ENCODE data around the gene NBPF11.
A peak's percentile ranks its signal among the peaks of the same experiment; 100 is the strongest.
"Not testable (repeated sequence)": the region's sequence is repeated elsewhere in the genome, so short reads cannot be mapped to it uniquely, and the experiment has no call there.

The NBPF11 gene

GRCh38 chr1:148155494-148156275, 3.6 kb upstream of the NBPF11 start:
- not testable (repeated sequence) for H3K9me3 ChIP-seq (replicated peaks in 1 of 2; ENCODE audit: control insufficient read depth in 2 of 2, insufficient read depth in 1 of 2, low read depth in 1 of 2, low read length in 2 of 2); H3K27me3 ChIP-seq (ENCODE audit: control insufficient read depth in 3 of 3, insufficient read depth in 3 of 3, low read depth in 1 of 3, low read length in 3 of 3); H2BK120ac ChIP-seq (ENCODE audit: low read depth, low read length); H3K4ac ChIP-seq (ENCODE audit: low read length); H3K14ac ChIP-seq (ENCODE audit: low read length); DNase-seq (ENCODE audit: low spot score); H3K9ac ChIP-seq (ENCODE audit: low read depth, low read length, poor library complexity); H2AK5ac ChIP-seq (ENCODE audit: low read depth, low read length); H2BK12ac ChIP-seq (ENCODE audit: low read length); H2BK5ac ChIP-seq (ENCODE audit: low read length); H4K8ac ChIP-seq (ENCODE audit: low read depth, low read length); H3K23ac ChIP-seq (ENCODE audit: low read depth, low read length, poor library complexity); H3K18ac ChIP-seq (ENCODE audit: low read length); H3K27ac ChIP-seq (replicated peaks; ENCODE audit: low read length); H3K79me1 ChIP-seq (ENCODE audit: low read depth, low read length); H3K4me1 ChIP-seq (ENCODE audit: control insufficient read depth in 2 of 2, insufficient read depth in 1 of 2, low read depth in 1 of 2, low read length in 2 of 2); H3K4me3 ChIP-seq (ENCODE audit: low read length in 2 of 2); H3K36me3 ChIP-seq (replicated peaks in 1 of 2; ENCODE audit: control insufficient read depth in 2 of 2, insufficient read depth in 2 of 2, low read length in 2 of 2); H2BK15ac ChIP-seq (ENCODE audit: low read length); H4K91ac ChIP-seq (ENCODE audit: low read depth, low read length, poor library complexity); H3K4me2 ChIP-seq (ENCODE audit: insufficient read depth, low read length, poor library complexity, severe bottlenecking)
- no CpG with 5 or more reads among the region's 7 CpGs for WGBS, 2 donors (ENCODE audit: extremely low coverage in 2 of 2, insufficient read length in 2 of 2, insufficient replicate concordance in 1 of 2)
- H2AFZ ChIP-seq (ENCODE audit: low read length), result peak overlapping the region; percentile 28

- not testable (repeated sequence) for H3K9ac ChIP-seq (ENCODE audit: low read depth, low read length, poor library complexity); H3K4me3 ChIP-seq (ENCODE audit: low read length in 2 of 2); H3K27me3 ChIP-seq (ENCODE audit: control insufficient read depth in 3 of 3, insufficient read depth in 3 of 3, low read depth in 1 of 3, low read length in 3 of 3); H3K4me1 ChIP-seq (ENCODE audit: control insufficient read depth in 2 of 2, insufficient read depth in 1 of 2, low read depth in 1 of 2, low read length in 2 of 2); H3K4ac ChIP-seq (ENCODE audit: low read length); H2BK12ac ChIP-seq (ENCODE audit: low read length); H2BK120ac ChIP-seq (ENCODE audit: low read depth, low read length); H3K4me2 ChIP-seq (ENCODE audit: insufficient read depth, low read length, poor library complexity, severe bottlenecking); H2AFZ ChIP-seq (ENCODE audit: low read length); H3K14ac ChIP-seq (ENCODE audit: low read length); H3K27ac ChIP-seq (replicated peaks; ENCODE audit: low read length); H3K79me1 ChIP-seq (ENCODE audit: low read depth, low read length); H4K91ac ChIP-seq (ENCODE audit: low read depth, low read length, poor library complexity); H3K23ac ChIP-seq (ENCODE audit: low read depth, low read length, poor library complexity); H3K18ac ChIP-seq (ENCODE audit: low read length); H4K8ac ChIP-seq (ENCODE audit: low read depth, low read length); H2BK15ac ChIP-seq (ENCODE audit: low read length); H2AK5ac ChIP-seq (ENCODE audit: low read depth, low read length); H3K9me3 ChIP-seq (replicated peaks in 1 of 2; ENCODE audit: control insufficient read depth in 2 of 2, insufficient read depth in 1 of 2, low read depth in 1 of 2, low read length in 2 of 2); DNase-seq (ENCODE audit: low spot score); H3K36me3 ChIP-seq (replicated peaks in 1 of 2; ENCODE audit: control insufficient read depth in 2 of 2, insufficient read depth in 2 of 2, low read length in 2 of 2); H2BK5ac ChIP-seq (ENCODE audit: low read length)
- no CpG with 5 or more reads among the region's 3 CpGs for WGBS, 2 donors (ENCODE audit: extremely low coverage in 2 of 2, insufficient read length in 2 of 2, insufficient replicate concordance in 1 of 2)
Observed at GRCh38 chr1:148152795-148153194, 714 bp upstream of the NBPF11 start.

- H2BK15ac ChIP-seq (ENCODE audit: low read length); H2AK5ac ChIP-seq (ENCODE audit: low read depth, low read length); H3K79me1 ChIP-seq (ENCODE audit: low read depth, low read length); H3K23ac ChIP-seq (ENCODE audit: low read depth, low read length, poor library complexity); H2BK12ac ChIP-seq (ENCODE audit: low read length); H3K4ac ChIP-seq (ENCODE audit: low read length); H2BK5ac ChIP-seq (ENCODE audit: low read length); H3K36me3 ChIP-seq (replicated peaks in 1 of 2; ENCODE audit: control insufficient read depth in 2 of 2, insufficient read depth in 2 of 2, low read length in 2 of 2); H3K27ac ChIP-seq (replicated peaks; ENCODE audit: low read length); H4K91ac ChIP-seq (ENCODE audit: low read depth, low read length, poor library complexity); H2BK120ac ChIP-seq (ENCODE audit: low read depth, low read length); DNase-seq (ENCODE audit: low spot score); H3K27me3 ChIP-seq (ENCODE audit: control insufficient read depth in 3 of 3, insufficient read depth in 3 of 3, low read depth in 1 of 3, low read length in 3 of 3); H4K8ac ChIP-seq (ENCODE audit: low read depth, low read length); H3K4me1 ChIP-seq (ENCODE audit: control insufficient read depth in 2 of 2, insufficient read depth in 1 of 2, low read depth in 1 of 2, low read length in 2 of 2); H3K14ac ChIP-seq (ENCODE audit: low read length); H3K9me3 ChIP-seq (replicated peaks in 1 of 2; ENCODE audit: control insufficient read depth in 2 of 2, insufficient read depth in 1 of 2, low read depth in 1 of 2, low read length in 2 of 2): not testable (repeated sequence)
- H3K4me3 ChIP-seq (ENCODE audit: low read length in 2 of 2), result peak overlapping the region; percentile 62 to 87
- peak overlapping the region; percentile 77 for H3K9ac ChIP-seq (ENCODE audit: low read depth, low read length, poor library complexity)
- WGBS, 2 donors (ENCODE audit: extremely low coverage in 2 of 2, insufficient read length in 2 of 2, insufficient replicate concordance in 1 of 2), result no CpG with 5 or more reads among the region's 40 CpGs
- H3K4me2 ChIP-seq (ENCODE audit: insufficient read depth, low read length, poor library complexity, severe bottlenecking), result peak overlapping the region; percentile 62
- H2AFZ ChIP-seq (ENCODE audit: low read length), result peak overlapping the region; percentile 91
- H3K18ac ChIP-seq (ENCODE audit: low read length), result peak overlapping the region; percentile 71
Observed at GRCh38 chr1:148151371-148151819, 686 bp downstream of the NBPF11 start.

- WGBS, 2 donors (ENCODE audit: extremely low coverage in 2 of 2, insufficient read length in 2 of 2, insufficient replicate concordance in 1 of 2), result no CpG with 5 or more reads among the region's 13 CpGs
- not testable (repeated sequence) for H4K91ac ChIP-seq (ENCODE audit: low read depth, low read length, poor library complexity); H3K79me1 ChIP-seq (ENCODE audit: low read depth, low read length); H3K14ac ChIP-seq (ENCODE audit: low read length); H2BK120ac ChIP-seq (ENCODE audit: low read depth, low read length); DNase-seq (ENCODE audit: low spot score); H3K4ac ChIP-seq (ENCODE audit: low read length); H3K36me3 ChIP-seq (replicated peaks in 1 of 2; ENCODE audit: control insufficient read depth in 2 of 2, insufficient read depth in 2 of 2, low read length in 2 of 2); H3K9ac ChIP-seq (ENCODE audit: low read depth, low read length, poor library complexity); H2BK12ac ChIP-seq (ENCODE audit: low read length); H3K18ac ChIP-seq (ENCODE audit: low read length); H3K23ac ChIP-seq (ENCODE audit: low read depth, low read length, poor library complexity); H2BK15ac ChIP-seq (ENCODE audit: low read length); H3K27me3 ChIP-seq (ENCODE audit: control insufficient read depth in 3 of 3, insufficient read depth in 3 of 3, low read depth in 1 of 3, low read length in 3 of 3); H3K9me3 ChIP-seq (replicated peaks in 1 of 2; ENCODE audit: control insufficient read depth in 2 of 2, insufficient read depth in 1 of 2, low read depth in 1 of 2, low read length in 2 of 2); H3K4me1 ChIP-seq (ENCODE audit: control insufficient read depth in 2 of 2, insufficient read depth in 1 of 2, low read depth in 1 of 2, low read length in 2 of 2); H2BK5ac ChIP-seq (ENCODE audit: low read length); H3K27ac ChIP-seq (replicated peaks; ENCODE audit: low read length); H2AK5ac ChIP-seq (ENCODE audit: low read depth, low read length); H4K8ac ChIP-seq (ENCODE audit: low read depth, low read length)
- peak overlapping the region; percentile 62 to 87 for H3K4me3 ChIP-seq (ENCODE audit: low read length in 2 of 2)
- H3K4me2 ChIP-seq (ENCODE audit: insufficient read depth, low read length, poor library complexity, severe bottlenecking), result peak overlapping the region; percentile 62
- peak overlapping the region; percentile 91 for H2AFZ ChIP-seq (ENCODE audit: low read length)
Observed at GRCh38 chr1:148150945-148151344, 1.1 kb downstream of the NBPF11 start.

Measured in neuronal stem cell (in vitro differentiated cells).